Transverse colon (tissue), 3 donors: ENCODE results near the gene FIZ1.

Experiments used
- EP300 ChIP-seq: sonication (generic); formaldehyde crosslinking; IDR thresholded peaks from one replicate; pipeline ENCODE4 v1.6.1; 2017; ENCODE audit warnings: antibody characterized with exemption, low read depth
- POLR2A ChIP-seq: fragments of 450-650 bp; IDR thresholded peaks from one replicate; pipeline ENCODE4 v1.6.1; 2016; ENCODE audit warnings: antibody characterized with exemption, mild to moderate bottlenecking, moderate library complexity
- TF ChIP-seq, protein P1 (sequence below), 5 experiments: fragments of 200-600 bp in 3 of 5; fragments of 450-650 bp in 2 of 5; sonication (generic) in 3 of 5; IDR thresholded peaks; 1 replicate in 2 of 5; 2 replicates in 3 of 5; pipeline ENCODE4 v1.5.1; 2016 to 2017; ENCODE audit warnings: antibody characterized with exemption in 5 of 5, inconsistent platforms in 3 of 5, mild to moderate bottlenecking in 2 of 5, moderate library complexity in 1 of 5

DNA sequence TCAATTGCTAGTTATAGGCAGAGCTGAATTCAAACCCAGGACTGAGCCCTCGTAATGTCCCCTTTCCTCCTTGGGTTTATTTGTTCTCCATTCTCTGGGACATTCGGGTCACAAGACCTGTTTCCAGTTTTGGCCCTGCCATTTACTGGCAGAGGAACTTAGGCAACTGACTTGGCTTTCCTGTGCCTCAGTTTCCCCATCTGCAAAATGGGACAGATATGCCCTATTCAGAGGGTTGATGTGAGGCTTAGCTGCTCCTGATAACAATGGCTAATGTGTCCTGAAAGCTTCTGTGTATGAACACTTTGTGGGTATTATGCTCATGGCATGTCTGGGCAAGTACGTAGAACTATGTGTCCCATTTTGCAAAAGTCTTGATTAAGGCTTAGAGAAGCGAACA, 1.8 kb upstream of the FIZ1 start:
- TF ChIP-seq, protein P1, sequence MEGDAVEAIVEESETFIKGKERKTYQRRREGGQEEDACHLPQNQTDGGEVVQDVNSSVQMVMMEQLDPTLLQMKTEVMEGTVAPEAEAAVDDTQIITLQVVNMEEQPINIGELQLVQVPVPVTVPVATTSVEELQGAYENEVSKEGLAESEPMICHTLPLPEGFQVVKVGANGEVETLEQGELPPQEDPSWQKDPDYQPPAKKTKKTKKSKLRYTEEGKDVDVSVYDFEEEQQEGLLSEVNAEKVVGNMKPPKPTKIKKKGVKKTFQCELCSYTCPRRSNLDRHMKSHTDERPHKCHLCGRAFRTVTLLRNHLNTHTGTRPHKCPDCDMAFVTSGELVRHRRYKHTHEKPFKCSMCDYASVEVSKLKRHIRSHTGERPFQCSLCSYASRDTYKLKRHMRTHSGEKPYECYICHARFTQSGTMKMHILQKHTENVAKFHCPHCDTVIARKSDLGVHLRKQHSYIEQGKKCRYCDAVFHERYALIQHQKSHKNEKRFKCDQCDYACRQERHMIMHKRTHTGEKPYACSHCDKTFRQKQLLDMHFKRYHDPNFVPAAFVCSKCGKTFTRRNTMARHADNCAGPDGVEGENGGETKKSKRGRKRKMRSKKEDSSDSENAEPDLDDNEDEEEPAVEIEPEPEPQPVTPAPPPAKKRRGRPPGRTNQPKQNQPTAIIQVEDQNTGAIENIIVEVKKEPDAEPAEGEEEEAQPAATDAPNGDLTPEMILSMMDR (IDR thresholded peaks at IDR 0.05) = no peak
- TF ChIP-seq POLR2A (no peak), EP300 (no peak)
